Muscle layer of colon (tissue), 2 donors: ENCODE measurements around the gene INPP5A.

ENCODE experiments used
- H3K27ac ChIP-seq: one replicate; pipeline ENCODE4 v1.7.0; 2013; ENCODE audit warnings: low read depth, mild to moderate bottlenecking, low read length, moderate library complexity
- H3K27me3 ChIP-seq, 2 donors: one replicate each; pipeline ENCODE4 v1.7.0; 2013; ENCODE audit warnings: low read length in 2 of 2, mild to moderate bottlenecking in 2 of 2; ENCODE audit not compliant: insufficient read depth in 2 of 2, control insufficient read depth in 1 of 2
- H3K36me3 ChIP-seq: one replicate; pipeline ENCODE4 v1.7.0; 2013; ENCODE audit warnings: mild to moderate bottlenecking, low read length; ENCODE audit not compliant: insufficient read depth
- H3K4me1 ChIP-seq: one replicate; pipeline ENCODE4 v1.7.0; 2013; ENCODE audit warnings: mild to moderate bottlenecking, low read length; ENCODE audit not compliant: insufficient read depth
- H3K4me3 ChIP-seq, 2 donors: one replicate each; pipeline ENCODE4 v1.7.0; 2013; ENCODE audit warnings: low read length in 2 of 2, low read depth in 1 of 2, mild to moderate bottlenecking in 1 of 2, moderate library complexity in 1 of 2
- H3K9ac ChIP-seq: one replicate; pipeline ENCODE4 v1.7.0; 2013; ENCODE audit warnings: low read length
- H3K9me3 ChIP-seq: one replicate; pipeline ENCODE4 v1.7.0; 2013; ENCODE audit warnings: mild to moderate bottlenecking, low read length
- donor health status: abdominal sarcoma.
- donor health status: Adenocarcinoma of cecum.

The INPP5A gene

DNA sequence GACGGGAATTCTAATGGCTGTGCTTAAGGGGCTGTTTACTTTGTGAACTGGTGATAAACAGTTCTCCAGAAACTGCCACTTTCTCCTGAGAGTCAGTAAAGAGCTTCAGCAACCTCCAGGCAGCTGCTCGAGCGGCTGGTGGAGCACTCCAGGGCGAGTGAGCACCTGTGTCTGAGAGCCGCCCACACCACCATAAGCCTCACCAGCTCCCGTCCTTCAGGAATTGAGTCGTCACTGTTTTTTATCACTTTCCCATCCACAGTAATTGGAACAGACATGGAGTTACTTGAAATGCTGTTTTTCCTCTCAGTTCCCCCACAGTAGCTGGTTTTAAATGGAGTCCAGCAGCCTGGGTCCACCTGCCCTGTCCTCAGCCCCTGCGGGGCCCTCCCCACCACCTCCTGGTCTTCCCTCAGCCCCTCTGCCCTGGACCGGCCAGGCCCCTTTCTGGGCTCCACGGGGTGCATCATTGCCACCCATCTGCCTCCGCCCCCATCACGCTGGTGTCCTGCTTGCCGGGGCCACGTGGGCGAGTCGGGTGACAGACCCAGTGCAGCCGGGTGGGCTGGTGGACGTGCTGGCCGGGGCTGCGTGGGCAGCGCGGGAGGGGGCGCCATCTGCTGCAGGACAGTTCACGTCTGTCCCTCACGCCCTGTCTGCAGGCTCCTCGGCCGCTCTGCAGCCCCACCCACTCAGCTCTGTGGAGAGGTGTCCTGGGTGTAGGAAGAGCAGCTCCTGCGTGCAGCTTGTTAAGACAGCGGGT, 192.4 kb downstream of the INPP5A start:
- Histone ChIP-seq H3K4me1 (no peaks in the 10 kb centered on the region), H3K27me3 (no peaks in the 10 kb centered on the region), H3K36me3 (peaks cover 20% of the 10 kb centered on the region), H3K9me3 (no peaks in the 10 kb centered on the region), H3K27ac (no peak overlapping the region), H3K4me3 (no peak overlapping the region), H3K9ac (no peak overlapping the region)

- H3K27ac ChIP-seq = no peak overlapping the region
- H3K4me1 ChIP-seq = no peaks in the 10 kb centered on the region
- no peaks in the 10 kb centered on the region for H3K9me3 ChIP-seq
- no peak overlapping the region for H3K9ac ChIP-seq
- no peaks in the 10 kb centered on the region for H3K27me3 ChIP-seq
- H3K4me3 ChIP-seq = no peak overlapping the region
- peaks cover 19% of the 10 kb centered on the region for H3K36me3 ChIP-seq
Observed at GRCh38 chr10:132730573-132730953, 193.0 kb downstream of the INPP5A start.

- Histone ChIP-seq H3K4me1 (no peaks in the 10 kb centered on the region), H3K36me3 (peaks cover 7% of the 10 kb centered on the region), H3K27ac (no peak overlapping the region)
Observed at GRCh38 chr10:132732518-132732917, 194.9 kb downstream of the INPP5A start.

DNA sequence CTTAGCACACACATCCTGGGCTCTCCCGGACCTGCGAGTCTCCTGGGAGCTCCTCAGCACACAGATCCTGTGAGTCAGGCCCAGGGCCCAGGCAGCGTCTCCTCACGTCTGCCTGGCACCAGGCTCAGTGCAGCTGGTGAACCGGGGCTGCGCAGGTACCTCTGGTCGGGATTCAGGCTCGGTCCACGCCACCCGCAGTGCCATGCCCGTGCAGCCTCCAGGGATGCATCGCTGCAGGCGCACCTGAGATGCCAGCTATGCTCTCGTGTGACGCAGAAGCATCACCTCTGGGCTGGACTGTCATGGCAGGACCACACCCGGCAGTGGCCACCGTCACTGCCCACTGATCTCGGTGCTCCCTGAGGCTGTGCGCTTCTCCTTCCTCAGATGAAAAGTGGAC, 196.3 kb downstream of the INPP5A start:
- no peaks in the 10 kb centered on the region for H3K4me1 ChIP-seq
- H3K9ac ChIP-seq = no peak overlapping the region
- H3K9me3 ChIP-seq = no peaks in the 10 kb centered on the region
- H3K36me3 ChIP-seq = no peaks in the 10 kb centered on the region
- no peaks in the 10 kb centered on the region for H3K27me3 ChIP-seq
- H3K4me3 ChIP-seq = no peak overlapping the region
- no peak overlapping the region for H3K27ac ChIP-seq

More at GRCh38 chr10:132732518-132732917, 194.9 kb downstream of the INPP5A start:
- no peak overlapping the region for H3K9ac ChIP-seq
- no peaks in the 10 kb centered on the region for H3K9me3 ChIP-seq
- H3K27me3 ChIP-seq = no peaks in the 10 kb centered on the region
- H3K4me3 ChIP-seq = no peak overlapping the region

- no peak overlapping the region for H3K4me3 ChIP-seq
- no peaks in the 10 kb centered on the region for H3K4me1 ChIP-seq
- H3K36me3 ChIP-seq = no peaks in the 10 kb centered on the region
- H3K9me3 ChIP-seq = no peaks in the 10 kb centered on the region
- no peak overlapping the region for H3K27ac ChIP-seq
- no peaks in the 10 kb centered on the region for H3K27me3 ChIP-seq
- no peak overlapping the region for H3K9ac ChIP-seq
Observed at GRCh38 chr10:132735341-132735775, 197.8 kb downstream of the INPP5A start.

DNA sequence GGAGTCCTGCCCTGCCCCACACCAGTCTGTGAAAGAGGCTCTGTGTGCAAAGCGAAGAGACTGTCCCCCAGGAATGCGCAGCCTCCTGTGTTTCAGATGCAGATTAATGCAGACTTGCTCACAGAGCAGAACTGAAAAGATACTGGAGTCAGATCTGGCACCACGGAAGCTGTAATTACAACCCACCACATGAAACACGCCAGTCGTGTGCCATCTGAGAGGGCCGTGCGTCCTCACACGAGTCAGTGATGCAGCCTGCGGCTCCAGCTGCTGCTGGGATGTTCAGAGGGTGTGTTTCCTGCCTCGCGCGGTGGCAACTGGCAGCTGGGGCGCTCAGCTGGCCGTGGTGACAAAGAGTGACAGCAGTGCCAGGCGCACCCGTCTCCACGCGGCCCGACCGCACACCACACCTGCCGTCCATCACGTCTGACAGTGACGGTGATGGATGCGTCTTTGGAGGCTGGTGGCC, 198.4 kb downstream of the INPP5A start:
- Histone ChIP-seq H3K27ac (no peak overlapping the region), H3K9me3 (no peaks in the 10 kb centered on the region), H3K27me3 (no peaks in the 10 kb centered on the region), H3K9ac (no peak overlapping the region), H3K36me3 (no peaks in the 10 kb centered on the region), H3K4me1 (no peaks in the 10 kb centered on the region), H3K4me3 (no peak overlapping the region)

DNA sequence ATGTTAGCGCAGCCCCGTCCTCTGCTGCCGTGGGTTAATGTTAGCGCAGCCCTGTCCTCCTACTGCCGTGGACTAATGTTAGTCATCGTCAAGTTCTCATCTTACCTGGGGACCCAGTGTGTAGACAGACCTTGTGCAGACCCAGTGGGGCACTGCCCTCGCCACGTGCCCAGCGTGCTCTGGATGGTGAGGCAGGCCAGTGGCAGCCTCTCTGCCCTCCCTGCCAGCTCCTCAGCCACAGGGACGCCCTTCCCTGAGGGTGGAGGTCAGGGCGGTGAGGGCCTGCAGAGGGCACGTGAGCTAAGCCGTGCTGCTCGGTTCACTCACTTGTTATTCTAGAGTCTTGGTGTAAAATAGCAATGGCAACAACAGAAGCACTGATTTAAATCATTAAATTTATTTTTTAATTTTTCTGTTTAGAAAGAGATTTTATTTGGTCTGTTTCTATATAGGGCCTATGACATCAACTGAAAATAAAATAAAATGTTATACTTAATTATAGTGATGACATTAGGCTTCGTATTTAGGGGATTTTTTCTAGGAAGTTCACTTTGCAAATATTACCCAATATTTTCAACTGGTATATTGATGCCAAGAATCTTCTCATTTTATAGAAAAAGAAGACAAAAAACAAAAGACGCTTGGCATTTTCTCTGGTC, 199.9 kb downstream of the INPP5A start:
- Histone ChIP-seq H3K27ac (no peak overlapping the region), H3K9ac (no peak overlapping the region), H3K36me3 (no peaks in the 10 kb centered on the region), H3K9me3 (no peaks in the 10 kb centered on the region), H3K4me1 (no peaks in the 10 kb centered on the region), H3K4me3 (no peak overlapping the region), H3K27me3 (no peaks in the 10 kb centered on the region)

- Histone ChIP-seq H3K9ac (no peak overlapping the region), H3K27me3 (no peaks in the 10 kb centered on the region), H3K4me3 (no peak overlapping the region), H3K36me3 (no peaks in the 10 kb centered on the region), H3K27ac (no peak overlapping the region), H3K9me3 (no peaks in the 10 kb centered on the region), H3K4me1 (no peaks in the 10 kb centered on the region)
Observed at GRCh38 chr10:132738454-132739224, 201.1 kb downstream of the INPP5A start.

DNA sequence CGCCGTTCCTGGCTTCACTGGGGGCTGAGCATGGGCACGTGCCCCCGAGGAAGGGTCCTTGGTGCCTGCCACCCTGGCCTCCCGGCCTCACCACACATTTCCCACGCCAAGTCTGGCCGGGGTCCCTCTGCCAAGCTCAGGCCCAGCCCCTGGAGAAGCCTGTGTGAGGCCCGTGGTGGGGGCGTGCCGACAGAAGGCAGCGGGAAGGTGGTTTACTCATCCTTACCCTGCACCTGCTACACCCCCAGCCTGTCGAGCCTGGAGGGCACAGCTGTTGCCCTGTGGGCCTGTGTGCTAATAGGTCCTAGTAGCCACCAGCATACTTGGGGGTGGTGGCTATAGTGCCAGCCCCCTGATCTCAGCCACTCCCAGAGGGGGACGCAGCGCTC, 201.6 kb downstream of the INPP5A start:
- Histone ChIP-seq H3K9me3 (no peaks in the 10 kb centered on the region), H3K27ac (no peak overlapping the region), H3K4me3 (no peak overlapping the region), H3K27me3 (no peaks in the 10 kb centered on the region), H3K4me1 (no peaks in the 10 kb centered on the region), H3K36me3 (no peaks in the 10 kb centered on the region), H3K9ac (no peak overlapping the region)

DNA sequence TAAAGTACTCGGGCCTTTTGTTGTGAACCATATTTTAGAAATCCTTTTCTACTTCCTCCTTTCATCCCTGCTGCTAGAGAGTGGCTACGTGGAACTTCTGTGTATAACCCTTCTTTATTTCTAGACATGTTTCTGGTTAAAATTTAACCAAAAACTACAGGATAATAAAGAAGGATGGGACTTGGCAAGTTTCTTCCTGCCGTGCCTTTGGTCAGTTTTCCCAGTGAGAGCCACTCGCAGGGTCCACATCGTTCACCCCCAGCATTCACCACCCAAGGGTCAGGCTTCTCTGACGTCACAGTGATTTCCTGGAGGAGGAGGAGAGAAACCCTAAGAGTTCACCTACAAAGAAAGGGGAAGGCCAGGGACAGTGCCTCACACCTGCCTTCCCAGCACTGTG, 203.0 kb downstream of the INPP5A start:
- H3K27ac ChIP-seq = no peak overlapping the region
- H3K27me3 ChIP-seq = no peaks in the 10 kb centered on the region
- H3K4me3 ChIP-seq = no peak overlapping the region
- no peaks in the 10 kb centered on the region for H3K36me3 ChIP-seq
- H3K4me1 ChIP-seq = no peaks in the 10 kb centered on the region
- H3K9me3 ChIP-seq = no peaks in the 10 kb centered on the region
- no peak overlapping the region for H3K9ac ChIP-seq

DNA sequence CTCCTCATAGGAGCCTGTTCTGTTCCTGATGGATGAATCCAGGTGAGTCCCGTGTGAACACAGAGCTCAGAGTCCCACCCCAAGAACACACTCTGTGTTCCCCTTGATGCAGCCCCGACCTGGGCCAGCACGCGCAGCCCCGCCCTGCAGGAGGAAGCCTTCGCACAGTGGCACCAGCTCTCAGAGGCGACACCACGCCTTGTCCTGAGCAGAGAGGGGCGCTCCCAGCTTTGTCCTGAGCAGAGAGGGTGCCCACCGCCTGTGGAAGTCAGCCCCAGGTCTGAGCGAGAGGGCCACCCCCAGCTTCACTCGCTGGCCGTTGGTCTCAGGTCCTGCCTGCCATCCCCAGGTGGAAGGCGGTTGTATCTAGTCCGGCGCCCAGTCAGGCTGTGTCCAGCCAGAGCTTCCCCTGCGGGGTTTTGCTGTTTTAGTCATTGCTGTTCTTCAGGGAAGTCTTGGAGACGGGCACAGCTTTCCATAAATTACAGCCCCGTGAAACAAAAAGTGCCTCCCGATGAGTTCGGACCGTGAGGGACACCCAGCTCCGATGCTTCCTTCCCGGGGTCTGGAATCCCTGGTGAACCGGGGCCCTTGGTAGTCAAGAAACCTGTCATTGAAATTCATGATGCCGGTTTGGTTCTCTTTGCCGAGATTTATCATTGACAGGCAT, 204.7 kb downstream of the INPP5A start:
- Histone ChIP-seq H3K4me3 (no peak overlapping the region), H3K36me3 (no peaks in the 10 kb centered on the region), H3K4me1 (peaks cover 11% of the 10 kb centered on the region), H3K9me3 (no peaks in the 10 kb centered on the region), H3K9ac (no peak overlapping the region), H3K27me3 (no peaks in the 10 kb centered on the region), H3K27ac (no peak overlapping the region)
